AG04449 (cell line): ENCODE results near the gene ABLIM2.

Source experiments
- CTCF ChIA-PET: fragments of 350-600 bp; formaldehyde crosslinking; extraction: SDS; loops from one replicate; lab custom pipeline; 2021; ENCODE audit warnings: antibody characterized with exemption; lab: Yijun Ruan, JAX
- POLR2A ChIA-PET: fragments of 400-600, 350-600 bp; formaldehyde crosslinking; extraction: SDS; loops from one replicate; lab custom pipeline; 2020; ENCODE audit warnings: antibody characterized with exemption, inconsistent platforms; lab: Yijun Ruan, JAX
- DNase-seq: peaks from one replicate; pipeline ENCODE4 v3.0.0-alpha.2; 2010; ENCODE audit warnings: low read depth, low spot score
- H3K4me3 ChIP-seq: 2 replicates; pipeline ENCODE4 v1.5.1; 2011; ENCODE audit warnings: low read depth, mild to moderate bottlenecking, control low read depth, low read length
- TF ChIP-seq, protein P1 (sequence below): IDR thresholded peaks from one replicate; pipeline ENCODE4 v1.5.1; 2011; ENCODE audit warnings: mild to moderate bottlenecking, moderate library complexity, low read length, control low read depth, inconsistent platforms; ENCODE audit not compliant: insufficient read depth; ENCODE audit errors: missing control alignments

The ABLIM2 gene

GRCh38 chr4:8084712-8085490 is 73.7 kb downstream of the ABLIM2 start:
- no peak overlapping the region for H3K4me3 ChIP-seq
- POLR2A ChIA-PET, result no interaction called here
- CTCF ChIA-PET, result interaction anchor here (1.6 kb wide), 1 partner anchor 10 kb away, joined by 4 read pairs; no protein-coding TSS in a partner anchor

GRCh38 chr4:8084031-8084660 is 74.5 kb downstream of the ABLIM2 start:
- ChIA-PET CTCF (no interaction called here), POLR2A (interaction anchor here (0.9 kb wide), 1 partner anchor 15 kb away, joined by 3 read pairs; no protein-coding TSS in a partner anchor)
- no peak overlapping the region for H3K4me3 ChIP-seq
- no peak for DNase-seq
- TF ChIP-seq, protein P1, sequence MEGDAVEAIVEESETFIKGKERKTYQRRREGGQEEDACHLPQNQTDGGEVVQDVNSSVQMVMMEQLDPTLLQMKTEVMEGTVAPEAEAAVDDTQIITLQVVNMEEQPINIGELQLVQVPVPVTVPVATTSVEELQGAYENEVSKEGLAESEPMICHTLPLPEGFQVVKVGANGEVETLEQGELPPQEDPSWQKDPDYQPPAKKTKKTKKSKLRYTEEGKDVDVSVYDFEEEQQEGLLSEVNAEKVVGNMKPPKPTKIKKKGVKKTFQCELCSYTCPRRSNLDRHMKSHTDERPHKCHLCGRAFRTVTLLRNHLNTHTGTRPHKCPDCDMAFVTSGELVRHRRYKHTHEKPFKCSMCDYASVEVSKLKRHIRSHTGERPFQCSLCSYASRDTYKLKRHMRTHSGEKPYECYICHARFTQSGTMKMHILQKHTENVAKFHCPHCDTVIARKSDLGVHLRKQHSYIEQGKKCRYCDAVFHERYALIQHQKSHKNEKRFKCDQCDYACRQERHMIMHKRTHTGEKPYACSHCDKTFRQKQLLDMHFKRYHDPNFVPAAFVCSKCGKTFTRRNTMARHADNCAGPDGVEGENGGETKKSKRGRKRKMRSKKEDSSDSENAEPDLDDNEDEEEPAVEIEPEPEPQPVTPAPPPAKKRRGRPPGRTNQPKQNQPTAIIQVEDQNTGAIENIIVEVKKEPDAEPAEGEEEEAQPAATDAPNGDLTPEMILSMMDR, result no peak

More at GRCh38 chr4:8084712-8085490, 73.7 kb downstream of the ABLIM2 start:
- TF ChIP-seq, protein P1, result no peak
- DNase-seq, result no peak

DNA sequence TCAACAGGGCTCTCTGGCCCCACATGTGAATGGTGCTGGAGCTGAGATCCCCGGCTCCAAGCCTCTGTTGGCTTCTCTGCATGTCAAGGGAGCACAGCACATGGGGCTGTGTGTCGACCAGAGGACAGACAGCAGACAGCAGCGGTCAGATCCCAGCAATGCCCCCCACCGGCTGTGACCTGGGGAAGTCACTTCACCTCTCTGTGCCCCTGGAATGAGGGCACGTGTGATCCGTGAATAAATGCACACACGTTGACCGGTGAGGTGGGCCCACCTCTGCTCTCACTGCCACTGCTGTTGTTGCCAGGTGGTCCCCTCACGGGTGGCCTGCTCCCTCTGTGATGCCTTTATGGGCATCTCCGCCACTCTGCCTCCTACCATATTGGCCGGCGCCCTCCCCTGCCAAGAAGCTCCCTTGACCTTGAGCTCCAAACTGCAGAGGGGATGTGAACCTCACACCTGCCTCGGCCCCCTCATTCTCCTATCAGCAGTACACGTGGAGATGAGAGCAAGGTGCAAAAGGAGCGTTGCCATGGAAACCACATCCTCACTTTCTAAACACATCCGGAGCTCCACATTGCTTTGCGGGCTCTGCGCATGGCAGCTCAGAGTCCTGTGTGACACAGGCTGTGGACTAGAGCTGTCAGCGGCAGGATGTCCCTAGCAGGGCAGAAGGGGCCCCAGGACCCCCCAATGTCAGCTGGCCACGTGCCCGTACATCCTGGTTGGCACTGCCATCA is 75.4 kb downstream of the ABLIM2 start:
- H3K4me3 ChIP-seq, result no peak overlapping the region
- TF ChIP-seq, protein P1, result no peak
- CTCF ChIA-PET, result no interaction called here
- DNase-seq, result no peak
- POLR2A ChIA-PET, result interaction anchor here (0.9 kb wide), 1 partner anchor 16 kb away, joined by 3 read pairs; no protein-coding TSS in a partner anchor

- ChIA-PET CTCF (no interaction called here), POLR2A (no interaction called here)
- TF ChIP-seq, protein P1, result no peak
- no peak overlapping the region for H3K4me3 ChIP-seq
- no peak for DNase-seq
These were observed 76.0 kb downstream of the ABLIM2 start for GRCh38 chr4:8082517-8083055.

GRCh38 chr4:8081621-8082516 is 76.7 kb downstream of the ABLIM2 start:
- POLR2A ChIA-PET, result no interaction called here
- H3K4me3 ChIP-seq, result no peak overlapping the region
- TF ChIP-seq, protein P1, result no peak
- CTCF ChIA-PET, result no interaction called here
- DNase-seq, result no peak
